Epithelial cell of esophagus (primary cell): ENCODE data around the gene ANKRD44.

Experiments used
- DNase-seq: peaks from one replicate; pipeline ENCODE4 v3.0.0; 2010; ENCODE audit warnings: low read depth
- H3K4me3 ChIP-seq: 2 replicates; pipeline ENCODE4 v1.5.1; 2011; ENCODE audit warnings: mild to moderate bottlenecking, low read length, control low read depth
- TF ChIP-seq, protein P1 (sequence below): IDR thresholded peaks from 2 replicates; pipeline ENCODE4 v1.5.1; 2011; ENCODE audit warnings: low read depth, mild to moderate bottlenecking, low read length, control low read depth, inconsistent platforms; ENCODE audit not compliant: insufficient read depth; ENCODE audit errors: missing control alignments

ANKRD44 gene

DNA sequence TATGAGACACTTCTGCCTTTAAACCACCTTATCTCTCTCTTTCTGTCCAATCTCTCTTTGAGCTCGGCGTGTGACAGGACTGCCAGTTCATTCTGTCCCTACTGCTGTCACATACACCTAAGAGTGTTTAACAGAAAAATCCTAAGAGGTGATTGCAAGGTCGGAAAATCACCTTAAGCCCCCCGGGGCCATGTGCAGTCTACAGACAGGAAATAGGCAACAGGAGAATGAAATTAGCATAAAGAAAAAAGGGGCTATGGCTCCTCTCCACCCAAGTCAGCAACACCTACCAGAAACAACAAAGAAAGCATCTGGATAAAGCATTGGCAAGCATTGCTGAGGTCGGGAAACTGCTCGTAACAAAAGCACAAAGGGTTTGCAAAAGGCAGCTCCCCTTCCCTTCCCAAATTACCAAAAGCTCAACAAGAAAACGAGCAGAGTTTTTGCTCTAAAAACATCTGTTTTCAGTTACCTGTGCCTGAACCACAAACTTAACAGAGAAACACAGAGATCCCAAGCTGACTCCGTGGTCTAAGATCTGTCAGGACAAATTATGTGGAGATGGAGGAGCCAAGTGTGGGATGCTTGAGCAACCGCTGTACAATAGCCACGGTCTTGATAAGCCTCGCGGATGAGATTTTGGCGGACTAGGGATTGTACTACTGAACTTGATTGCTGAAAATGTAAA, 30.4 kb downstream of the ANKRD44 start:
- no peak for DNase-seq
- TF ChIP-seq, protein P1, sequence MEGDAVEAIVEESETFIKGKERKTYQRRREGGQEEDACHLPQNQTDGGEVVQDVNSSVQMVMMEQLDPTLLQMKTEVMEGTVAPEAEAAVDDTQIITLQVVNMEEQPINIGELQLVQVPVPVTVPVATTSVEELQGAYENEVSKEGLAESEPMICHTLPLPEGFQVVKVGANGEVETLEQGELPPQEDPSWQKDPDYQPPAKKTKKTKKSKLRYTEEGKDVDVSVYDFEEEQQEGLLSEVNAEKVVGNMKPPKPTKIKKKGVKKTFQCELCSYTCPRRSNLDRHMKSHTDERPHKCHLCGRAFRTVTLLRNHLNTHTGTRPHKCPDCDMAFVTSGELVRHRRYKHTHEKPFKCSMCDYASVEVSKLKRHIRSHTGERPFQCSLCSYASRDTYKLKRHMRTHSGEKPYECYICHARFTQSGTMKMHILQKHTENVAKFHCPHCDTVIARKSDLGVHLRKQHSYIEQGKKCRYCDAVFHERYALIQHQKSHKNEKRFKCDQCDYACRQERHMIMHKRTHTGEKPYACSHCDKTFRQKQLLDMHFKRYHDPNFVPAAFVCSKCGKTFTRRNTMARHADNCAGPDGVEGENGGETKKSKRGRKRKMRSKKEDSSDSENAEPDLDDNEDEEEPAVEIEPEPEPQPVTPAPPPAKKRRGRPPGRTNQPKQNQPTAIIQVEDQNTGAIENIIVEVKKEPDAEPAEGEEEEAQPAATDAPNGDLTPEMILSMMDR, result no peak
- no peak overlapping the region for H3K4me3 ChIP-seq

DNA sequence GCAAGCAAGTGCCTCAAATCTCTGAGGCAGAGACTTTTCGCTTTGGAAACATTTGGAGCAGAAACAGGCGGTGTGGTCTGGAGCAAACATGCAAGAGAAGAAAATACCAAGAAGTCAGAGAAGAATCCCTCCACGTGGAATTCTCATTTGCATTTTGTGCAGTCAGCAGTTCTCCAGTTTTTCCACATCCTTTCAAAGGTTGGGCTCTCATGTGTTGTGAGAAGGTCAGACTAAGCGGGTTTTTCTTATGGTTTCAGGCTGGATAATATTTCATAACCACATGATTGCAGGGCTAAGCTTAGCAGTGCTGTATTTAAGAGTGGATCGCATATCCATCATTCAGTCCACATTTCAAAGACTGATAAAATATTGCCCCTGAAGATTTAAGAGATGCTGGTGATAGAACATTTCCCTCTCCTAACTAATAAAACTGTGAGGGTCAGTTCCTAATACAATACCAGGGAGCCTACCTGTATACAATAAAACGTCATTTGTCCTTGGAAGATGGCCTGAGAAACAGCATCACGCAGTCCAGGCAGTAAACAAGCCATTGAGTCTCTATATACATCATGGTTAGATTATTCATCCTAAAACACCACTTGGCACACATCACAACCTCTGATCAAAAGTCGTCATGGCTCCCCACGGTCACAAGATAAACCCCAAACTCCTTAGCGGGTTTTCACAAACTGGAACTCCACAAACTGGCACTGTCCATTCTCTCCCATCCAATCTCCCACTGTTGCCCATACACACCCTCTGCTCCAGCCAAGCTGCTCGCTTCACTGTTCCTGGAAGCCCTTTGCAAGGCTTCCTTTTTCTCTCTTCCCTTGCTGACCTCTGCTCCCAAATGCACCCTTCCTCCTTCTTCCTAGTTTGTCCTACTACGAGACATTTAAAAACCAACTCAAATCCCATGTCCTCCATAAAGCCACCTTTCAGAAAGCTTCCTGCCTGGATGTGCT, 31.5 kb downstream of the ANKRD44 start:
- TF ChIP-seq, protein P1, result no peak
- DNase-seq, result no peak
- no peak overlapping the region for H3K4me3 ChIP-seq

DNA sequence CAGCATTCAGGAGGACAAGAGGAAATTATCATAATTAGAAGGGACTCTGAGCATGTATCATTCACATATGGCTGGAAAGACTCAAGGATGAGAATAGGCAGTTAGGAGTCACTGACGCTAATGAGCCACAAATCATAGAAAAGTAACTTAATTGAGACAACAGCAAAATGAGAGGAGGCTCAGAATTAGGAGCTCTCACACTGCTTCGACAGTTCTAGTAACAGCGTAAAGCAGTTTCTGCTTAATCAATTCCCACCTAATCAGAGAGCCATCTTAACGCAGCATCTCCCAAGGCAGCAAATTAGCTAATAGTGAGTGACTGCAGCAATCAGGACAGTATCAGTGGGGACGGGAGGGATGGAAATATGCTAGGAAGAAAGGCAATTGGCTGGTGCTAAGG, 32.8 kb downstream of the ANKRD44 start:
- DNase-seq, result no peak
- no peak overlapping the region for H3K4me3 ChIP-seq
- TF ChIP-seq, protein P1, result no peak

DNA sequence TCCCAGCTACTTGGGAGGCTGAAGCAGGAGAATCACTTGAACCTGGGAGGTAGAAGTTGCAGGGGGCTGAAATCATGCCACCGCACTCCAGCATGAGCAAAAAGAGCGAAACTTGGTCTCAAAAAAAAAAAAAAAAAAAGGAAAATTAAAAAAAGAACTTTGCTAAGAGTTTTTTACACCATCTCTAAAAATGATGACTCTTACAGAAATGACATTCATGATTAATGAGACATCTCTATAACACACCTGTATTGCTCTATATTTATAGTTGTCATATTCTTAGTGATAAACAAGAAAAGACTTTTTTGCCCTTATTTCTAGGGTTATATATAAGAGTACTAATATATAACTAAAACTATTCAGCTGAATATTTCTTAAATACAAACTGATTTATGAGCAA, 34.4 kb downstream of the ANKRD44 start:
- no peak overlapping the region for H3K4me3 ChIP-seq
- TF ChIP-seq, protein P1, result no peak
- no peak for DNase-seq

DNA sequence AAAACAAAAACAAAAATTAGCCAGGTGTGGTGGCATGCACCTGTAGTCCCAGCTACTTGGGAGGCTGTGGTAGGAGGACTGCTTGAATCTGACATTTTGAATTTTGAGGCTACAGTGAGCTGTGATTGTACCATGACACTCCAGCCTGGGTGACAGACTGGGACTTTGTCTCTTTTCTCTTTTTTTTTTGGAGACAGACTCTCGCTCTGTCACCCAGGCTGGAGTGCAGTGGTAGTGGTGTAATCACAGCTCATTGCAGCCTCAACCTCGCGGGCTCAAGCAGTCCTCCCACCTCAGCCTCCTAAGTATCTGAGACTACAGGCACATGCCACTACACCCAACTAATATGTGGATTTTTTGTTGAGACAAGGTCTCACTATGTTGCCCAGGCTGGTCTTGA, 35.6 kb downstream of the ANKRD44 start:
- TF ChIP-seq, protein P1, result no peak
- H3K4me3 ChIP-seq, result no peak overlapping the region
- no peak for DNase-seq

DNA sequence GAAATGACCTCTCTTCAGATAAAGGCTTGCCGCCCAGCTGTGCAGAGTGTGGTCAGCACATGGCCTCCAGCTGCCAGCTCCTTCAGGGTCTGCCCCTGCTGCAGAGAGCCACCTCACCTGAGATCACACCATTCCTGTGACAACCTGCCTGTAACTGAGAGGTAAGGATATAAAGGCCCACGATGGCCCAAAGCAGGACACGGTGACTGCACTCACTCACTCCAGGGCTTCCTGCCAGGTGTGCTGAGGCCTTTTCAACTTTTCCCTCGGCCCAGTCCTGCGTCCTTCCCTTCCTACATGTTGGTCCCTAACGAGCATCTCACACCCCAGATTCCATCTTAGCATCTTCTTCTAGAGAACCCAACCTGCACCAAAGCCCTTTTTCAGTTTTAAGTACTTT, 36.2 kb downstream of the ANKRD44 start:
- no peak overlapping the region for H3K4me3 ChIP-seq
- DNase-seq, result no peak
- TF ChIP-seq, protein P1, result no peak
